Prostate gland (tissue), 2 donors: ENCODE results near the gene SNTA1. TPM values are rescaled to one million over a fixed set of nuclear protein-coding genes. Genes with fewer than 3 reads are reported as not detected.
A peak's percentile ranks its signal among the peaks of the same experiment; 100 is the strongest.
"Not testable (repeated sequence)": the region's sequence is repeated elsewhere in the genome, so short reads cannot be mapped to it uniquely, and the experiment has no call there.

Source experiments
- DNase-seq: peaks from one replicate; pipeline ENCODE4 v3.0.0-alpha.2; 2019; ENCODE audit warnings: low spot score
- H3K27ac ChIP-seq, 2 donors: fragments of 200-600 bp; sonication (generic); 2 replicates each; pipeline ENCODE4 v1.5.1; 2017 to 2019
- H3K27me3 ChIP-seq: fragments of 200-600 bp; sonication (generic); replicated peaks from 2 replicates; pipeline ENCODE4 v1.5.1; 2019; ENCODE audit not compliant: insufficient read depth
- H3K36me3 ChIP-seq, 2 donors: fragments of 200-600 bp; sonication (generic); 1 replicate in 1 of 2; 2 replicates in 1 of 2; pipeline versions ENCODE4 v1.5.1 to v1.8.1; 2017 to 2019
- H3K4me1 ChIP-seq: fragments of 200-600 bp; sonication (generic); replicated peaks from 2 replicates; pipeline ENCODE4 v1.5.1; 2019
- H3K4me3 ChIP-seq, 2 donors: fragments of 200-600 bp; sonication (generic); 2 replicates each; pipeline ENCODE4 v1.5.1; 2017 to 2019
- H3K9me3 ChIP-seq: fragments of 200-600 bp; sonication (generic); 2 replicates; pipeline ENCODE4 v1.5.1; 2017
- POLR2A ChIP-seq: fragments of 450-650 bp; IDR thresholded peaks from one replicate; pipeline ENCODE4 v1.6.1; 2016; ENCODE audit warnings: antibody characterized with exemption, mild to moderate bottlenecking
- POLR2AphosphoS5 ChIP-seq: sonication (generic); formaldehyde crosslinking; IDR thresholded peaks from one replicate; pipeline ENCODE4 v1.6.1; 2017; ENCODE audit warnings: antibody characterized with exemption
- WGBS: methylation state at CpG from one replicate; pipeline ENCODE4 v1.1.5; 2018; 5-methylcytosine and 5-hydroxymethylcytosine counted together
- intact Hi-C: fragments of 100-400 bp; cut with DNase I; formaldehyde crosslinking; loops from one replicate; pipeline ENCODE4 v1.14.2; 2022
- total RNA-seq, 2 donors: library from RNA; depleted of rRNA; stranded (reverse); fragments of >200 nt; gene quantifications; one replicate each; pipeline ENCODE4 v1.1.0, GENCODE V29; 2016
- TF ChIP-seq, protein P1 (sequence below), 4 experiments: fragments of 200-600 bp in 2 of 4; fragments of 450-650 bp in 2 of 4; sonication (generic) in 2 of 4; IDR thresholded peaks; 1 replicate in 3 of 4; 2 replicates in 1 of 4; pipeline ENCODE4 v1.5.1; 2016 to 2019; ENCODE audit warnings: antibody characterized with exemption in 4 of 4, mild to moderate bottlenecking in 2 of 4, moderate library complexity in 2 of 4

The SNTA1 gene
- total RNA-seq, 2 donors from 2014 or later: 25.4 to 128 TPM

DNA sequence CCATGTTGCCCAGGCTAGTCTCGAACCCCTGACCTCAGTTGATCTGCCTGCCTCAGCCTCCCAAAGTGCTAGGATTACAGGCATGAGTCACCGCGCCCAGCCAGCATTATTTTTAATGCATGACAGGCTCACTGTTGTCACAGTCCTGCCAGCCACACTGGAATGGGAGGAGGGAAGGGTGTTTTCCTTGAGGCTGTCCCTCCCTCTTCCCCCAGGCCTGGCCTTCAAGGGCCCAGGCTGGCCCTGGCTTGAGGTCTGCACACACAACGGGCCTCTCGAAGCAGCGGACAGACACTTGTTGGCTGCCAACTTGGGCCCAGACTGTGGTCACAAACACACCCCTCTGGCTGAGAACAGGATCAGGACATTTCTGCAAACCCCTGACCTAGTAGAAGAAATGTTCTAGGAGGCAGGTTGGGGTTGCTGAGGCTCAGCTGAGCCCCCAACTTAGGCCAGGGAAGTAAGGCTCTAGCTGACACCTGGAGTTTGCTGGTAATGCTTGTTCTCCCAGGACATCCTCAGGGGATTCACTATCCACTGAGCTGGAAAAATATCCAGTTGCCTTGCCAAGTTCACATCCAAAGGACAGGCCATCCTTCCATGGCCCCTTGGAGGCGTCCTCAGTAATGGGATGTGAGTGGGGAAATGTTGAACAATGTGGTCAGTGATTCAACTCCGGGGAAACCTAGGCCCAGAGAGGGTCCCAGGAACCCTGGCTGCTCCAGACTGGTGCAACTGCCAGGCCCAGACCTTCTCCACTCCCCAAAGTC is 9.9 kb downstream of the SNTA1 start:
- H3K27me3 ChIP-seq: no peaks in the 10 kb centered on the region
- H3K9me3 ChIP-seq: no peaks in the 10 kb centered on the region
- no peak overlapping the region for H3K4me3 ChIP-seq
- TF ChIP-seq, protein P1, sequence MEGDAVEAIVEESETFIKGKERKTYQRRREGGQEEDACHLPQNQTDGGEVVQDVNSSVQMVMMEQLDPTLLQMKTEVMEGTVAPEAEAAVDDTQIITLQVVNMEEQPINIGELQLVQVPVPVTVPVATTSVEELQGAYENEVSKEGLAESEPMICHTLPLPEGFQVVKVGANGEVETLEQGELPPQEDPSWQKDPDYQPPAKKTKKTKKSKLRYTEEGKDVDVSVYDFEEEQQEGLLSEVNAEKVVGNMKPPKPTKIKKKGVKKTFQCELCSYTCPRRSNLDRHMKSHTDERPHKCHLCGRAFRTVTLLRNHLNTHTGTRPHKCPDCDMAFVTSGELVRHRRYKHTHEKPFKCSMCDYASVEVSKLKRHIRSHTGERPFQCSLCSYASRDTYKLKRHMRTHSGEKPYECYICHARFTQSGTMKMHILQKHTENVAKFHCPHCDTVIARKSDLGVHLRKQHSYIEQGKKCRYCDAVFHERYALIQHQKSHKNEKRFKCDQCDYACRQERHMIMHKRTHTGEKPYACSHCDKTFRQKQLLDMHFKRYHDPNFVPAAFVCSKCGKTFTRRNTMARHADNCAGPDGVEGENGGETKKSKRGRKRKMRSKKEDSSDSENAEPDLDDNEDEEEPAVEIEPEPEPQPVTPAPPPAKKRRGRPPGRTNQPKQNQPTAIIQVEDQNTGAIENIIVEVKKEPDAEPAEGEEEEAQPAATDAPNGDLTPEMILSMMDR (IDR thresholded peaks at IDR 0.05): no peak
- no peak for TF ChIP-seq POLR2A
- TF ChIP-seq POLR2AphosphoS5: no peak
- no peaks in the 10 kb centered on the region for H3K4me1 ChIP-seq
- intact Hi-C loops: no loop called here
- no peak overlapping the region for H3K27ac ChIP-seq
- no peak for DNase-seq
- H3K36me3 ChIP-seq: no peaks in the 10 kb centered on the region
- 74% methylated on average over 8 of the region's 8 CpGs for WGBS

DNA sequence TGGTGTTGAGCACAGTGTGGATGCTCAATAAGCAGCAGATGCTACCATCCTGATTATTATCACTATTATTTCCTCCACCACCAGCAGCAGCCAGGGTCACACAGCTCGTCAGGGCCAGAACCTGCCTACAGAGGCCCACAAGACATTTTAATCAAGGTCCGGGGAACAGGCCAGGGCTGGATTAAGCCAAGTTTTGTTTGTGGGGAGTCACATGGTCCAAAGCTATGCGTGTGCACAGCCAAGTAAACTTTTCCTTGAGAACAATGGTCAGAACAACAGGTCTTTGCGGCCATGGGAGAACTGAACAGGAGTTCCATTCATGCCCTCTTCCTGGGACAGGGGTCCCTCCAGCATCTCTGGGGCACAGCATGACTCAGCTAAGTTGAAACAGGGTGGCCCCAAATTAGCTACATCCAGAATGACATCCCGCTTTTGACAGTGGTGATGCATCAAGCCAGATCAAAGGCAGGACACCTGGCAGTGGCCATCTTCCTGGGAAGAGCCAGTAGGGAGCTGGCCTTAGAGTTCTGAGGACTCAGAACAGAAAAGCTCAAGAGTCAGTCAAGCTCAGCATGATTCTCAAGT is 11.7 kb downstream of the SNTA1 start:
- no peak for DNase-seq
- TF ChIP-seq POLR2AphosphoS5: peak; percentile 18
- no peak for TF ChIP-seq POLR2A
- H3K27ac ChIP-seq: no peak overlapping the region
- H3K27me3 ChIP-seq: no peaks in the 10 kb centered on the region
- H3K36me3 ChIP-seq: no peaks in the 10 kb centered on the region
- H3K4me3 ChIP-seq: no peak overlapping the region
- H3K9me3 ChIP-seq: no peaks in the 10 kb centered on the region
- intact Hi-C loops: no loop called here
- WGBS: 42% methylated on average over 5 of the region's 5 CpGs
- no peaks in the 10 kb centered on the region for H3K4me1 ChIP-seq

DNA sequence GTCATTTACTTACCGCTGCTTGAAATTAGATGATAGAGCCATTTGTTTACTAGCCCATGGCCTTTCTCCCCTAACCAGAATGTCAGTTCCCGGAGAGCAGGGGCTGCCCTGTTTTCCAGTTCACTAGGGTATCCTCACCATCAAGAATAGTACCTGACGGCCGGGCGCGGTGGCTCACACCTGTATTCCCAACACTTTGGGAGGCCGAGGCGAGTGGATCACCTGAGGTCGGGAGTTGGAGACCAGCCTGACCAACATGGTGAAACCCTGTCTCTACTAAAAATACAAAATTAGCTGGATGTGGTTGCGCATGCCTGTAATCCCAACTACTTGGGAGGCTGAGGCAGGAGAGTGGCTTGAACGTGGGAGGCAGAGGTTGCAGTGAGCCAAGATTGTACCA is 19.7 kb downstream of the SNTA1 start:
- H3K4me1 ChIP-seq, H3K9me3 ChIP-seq, H3K27me3 ChIP-seq, DNase-seq, H3K36me3 ChIP-seq, intact Hi-C loops, H3K27ac ChIP-seq, H3K4me3 ChIP-seq: not testable (repeated sequence)
- WGBS: 90% methylated on average over 11 of the region's 11 CpGs

DNA sequence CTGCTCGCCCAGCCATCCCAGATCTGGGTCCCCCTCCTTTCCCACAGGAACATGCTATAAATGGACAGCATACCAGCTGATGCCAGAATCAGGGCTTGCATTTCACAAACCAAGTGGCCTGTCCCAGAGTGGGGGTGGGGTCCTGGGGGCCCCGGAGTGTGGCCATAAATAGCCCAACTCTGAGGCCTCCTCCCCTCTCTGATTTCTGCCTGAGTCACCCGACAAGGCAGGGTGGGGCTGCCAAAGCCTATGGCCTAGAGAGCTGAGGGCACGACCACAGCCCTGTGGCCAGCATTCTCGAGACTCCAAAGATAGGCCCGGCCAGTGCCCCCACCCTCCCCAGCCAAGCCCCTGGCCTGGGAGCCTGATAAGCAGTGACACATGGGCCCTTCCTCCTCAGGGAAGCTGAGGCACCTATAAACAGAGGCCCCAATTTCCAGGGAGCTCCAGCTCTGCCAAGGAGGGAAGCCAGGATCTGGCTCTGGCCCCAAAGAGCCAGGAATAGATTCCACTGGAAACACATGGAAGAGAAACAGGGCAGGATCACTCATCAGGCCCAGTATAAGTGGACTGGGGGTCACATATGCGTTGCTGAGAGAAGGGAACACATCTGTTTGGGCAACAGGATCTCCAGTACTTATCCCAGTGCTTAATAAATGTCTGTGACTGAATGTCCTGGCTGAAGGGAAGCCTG is 20.3 kb downstream of the SNTA1 start:
- Histone ChIP-seq H3K9me3 (no peaks in the 10 kb centered on the region), H3K27ac (peak overlapping the region; percentile 14 to 27), H3K36me3 (no peaks in the 10 kb centered on the region), H3K4me1 (no peaks in the 10 kb centered on the region), H3K27me3 (no peaks in the 10 kb centered on the region), H3K4me3 (no peak overlapping the region)
- intact Hi-C loops: no loop called here
- WGBS: 46% methylated on average over 6 of the region's 7 CpGs
- TF ChIP-seq, protein P1 (IDR thresholded peaks at IDR 0.05): no peak
- TF ChIP-seq POLR2A (no peak), POLR2AphosphoS5 (no peak)
- DNase-seq: no peak

DNA sequence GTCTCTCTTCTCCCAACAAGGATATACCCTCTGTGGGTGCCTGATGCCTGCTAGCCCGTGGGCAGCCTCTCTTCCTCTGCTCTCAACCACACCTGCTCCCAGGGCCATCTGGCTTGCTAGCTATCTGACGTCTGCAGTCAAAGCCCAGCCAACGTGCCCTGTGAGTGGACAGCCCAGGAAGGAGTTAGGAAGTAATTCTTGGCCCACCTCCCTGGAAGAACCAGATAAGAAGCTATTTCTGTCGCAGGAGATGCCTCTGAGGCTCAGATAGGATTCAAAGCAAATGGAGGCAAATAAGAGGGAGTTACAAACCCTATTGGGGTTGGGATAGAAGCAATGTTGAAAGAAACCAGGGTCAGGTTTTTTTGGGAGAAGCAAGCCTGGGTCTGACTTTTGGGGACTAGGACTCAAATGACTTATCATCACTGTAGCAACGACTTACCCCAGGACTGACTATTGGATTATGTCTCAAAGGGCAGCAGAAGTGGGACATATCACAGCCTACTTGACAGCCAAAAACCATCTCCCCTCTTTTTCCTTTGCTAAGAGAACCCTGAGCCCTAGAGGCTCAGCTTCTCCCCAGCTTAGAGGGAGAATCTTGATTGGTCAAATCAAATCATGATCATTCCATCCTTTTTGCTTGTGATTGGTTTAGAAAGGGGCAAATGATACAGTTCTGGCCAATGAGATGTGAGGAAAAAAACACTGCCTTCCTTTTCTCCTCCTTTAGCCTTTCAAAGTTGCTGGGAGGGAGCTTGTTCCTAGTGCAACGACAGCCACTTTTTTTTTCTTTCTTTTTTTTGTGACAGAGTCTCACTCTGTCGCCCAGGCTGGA is 24.2 kb downstream of the SNTA1 start:
- no peak for DNase-seq
- WGBS: 63% methylated on average over 7 of the region's 7 CpGs
- Histone ChIP-seq H3K36me3 (no peaks in the 10 kb centered on the region), H3K27me3 (no peaks in the 10 kb centered on the region), H3K4me1 (no peaks in the 10 kb centered on the region), H3K9me3 (no peaks in the 10 kb centered on the region), H3K4me3 (no peak overlapping the region), H3K27ac (no peak overlapping the region)
- intact Hi-C loops: no loop called here
- TF ChIP-seq, protein P1 (IDR thresholded peaks at IDR 0.05): no peak
- TF ChIP-seq POLR2AphosphoS5: no peak
- TF ChIP-seq POLR2A: no peak
